Trophoblast cell (in vitro differentiated cells and primary cell): Measurements from ENCODE around the gene JARID2.

Source experiments
- DNase-seq, 2 donors: peaks; one replicate each; pipeline ENCODE4 v3.0.0-alpha.2; 2016
- H2AFZ ChIP-seq: 2 replicates; pipeline ENCODE4 v1.6.1; 2013; ENCODE audit warnings: low read length, moderate library complexity, mild to moderate bottlenecking; ENCODE audit not compliant: insufficient read depth, poor library complexity
- H2AK5ac ChIP-seq: 2 replicates; pipeline ENCODE4 v1.6.1; 2013; ENCODE audit warnings: mild to moderate bottlenecking, low read length
- H2BK120ac ChIP-seq: 2 replicates; pipeline ENCODE4 v1.6.1; 2013; ENCODE audit warnings: low read length, mild to moderate bottlenecking, moderate library complexity; ENCODE audit not compliant: insufficient read depth, poor library complexity
- H2BK12ac ChIP-seq: 2 replicates; pipeline ENCODE4 v1.6.1; 2013; ENCODE audit warnings: mild to moderate bottlenecking, low read length, moderate library complexity
- H2BK5ac ChIP-seq: 2 replicates; pipeline ENCODE4 v1.6.1; 2013; ENCODE audit warnings: low read length, low read depth, moderate library complexity, mild to moderate bottlenecking; ENCODE audit not compliant: poor library complexity
- H3K14ac ChIP-seq: 2 replicates; pipeline ENCODE4 v1.6.1; 2013; ENCODE audit warnings: mild to moderate bottlenecking, low read length
- H3K18ac ChIP-seq: 2 replicates; pipeline ENCODE4 v1.6.1; 2013; ENCODE audit warnings: mild to moderate bottlenecking, low read length
- H3K23ac ChIP-seq: 2 replicates; pipeline ENCODE4 v1.6.1; 2013; ENCODE audit warnings: low read length
- H3K27ac ChIP-seq: 2 replicates; pipeline ENCODE4 v1.5.1; 2013; ENCODE audit warnings: low read depth, mild to moderate bottlenecking, inconsistent platforms, low read length, moderate library complexity
- H3K27me3 ChIP-seq: 2 replicates; pipeline ENCODE4 v1.6.1; 2013; ENCODE audit warnings: inconsistent platforms, mild to moderate bottlenecking, low read length, moderate library complexity; ENCODE audit not compliant: insufficient read depth
- H3K36me3 ChIP-seq, 2 experiments: 1 replicate in 1 of 2; 2 replicates in 1 of 2; pipeline ENCODE4 v1.6.1; 2013; ENCODE audit warnings: low read length in 2 of 2, mild to moderate bottlenecking in 2 of 2, moderate library complexity in 1 of 2; ENCODE audit not compliant: insufficient read depth in 2 of 2, control insufficient read depth in 1 of 2
- H3K4ac ChIP-seq: 2 replicates; pipeline ENCODE4 v1.6.1; 2013; ENCODE audit warnings: low read depth, mild to moderate bottlenecking, low read length, moderate library complexity
- H3K4me1 ChIP-seq, 2 experiments: 1 replicate in 1 of 2; 2 replicates in 1 of 2; pipeline ENCODE4 v1.6.1; 2013; ENCODE audit warnings: low read length in 2 of 2, mild to moderate bottlenecking in 2 of 2, moderate library complexity in 1 of 2; ENCODE audit not compliant: insufficient read depth in 2 of 2, control insufficient read depth in 1 of 2
- H3K4me2 ChIP-seq: 2 replicates; pipeline ENCODE4 v1.6.1; 2013; ENCODE audit warnings: inconsistent platforms, mild to moderate bottlenecking, low read length, moderate library complexity
- H3K4me3 ChIP-seq: 2 replicates; pipeline ENCODE4 v1.5.1; 2013; ENCODE audit warnings: mild to moderate bottlenecking, low read depth, low read length, inconsistent platforms
- H3K79me1 ChIP-seq: one replicate; pipeline ENCODE4 v1.6.1; 2013; ENCODE audit warnings: low read length
- H3K79me2 ChIP-seq: 2 replicates; pipeline ENCODE4 v1.6.1; 2013; ENCODE audit warnings: low read length, mild to moderate bottlenecking; ENCODE audit not compliant: control insufficient read depth, insufficient read depth, poor library complexity
- H3K9ac ChIP-seq: 2 replicates; pipeline ENCODE4 v1.6.1; 2013; ENCODE audit warnings: mild to moderate bottlenecking, low read length
- H3K9me3 ChIP-seq: 2 replicates; pipeline ENCODE4 v1.6.1; 2013; ENCODE audit warnings: low read depth, mild to moderate bottlenecking, control low read depth, inconsistent platforms, low read length; ENCODE audit not compliant: insufficient read depth
- H4K12ac ChIP-seq: 2 replicates; pipeline ENCODE4 v1.6.1; 2013; ENCODE audit warnings: low read depth, mild to moderate bottlenecking, low read length, moderate library complexity
- H4K8ac ChIP-seq: 2 replicates; pipeline ENCODE4 v1.6.1; 2013; ENCODE audit warnings: low read depth, mild to moderate bottlenecking, low read length, moderate library complexity
- H4K91ac ChIP-seq: one replicate; pipeline ENCODE4 v1.6.1; 2013; ENCODE audit warnings: low read depth, mild to moderate bottlenecking, low read length, moderate library complexity
- WGBS: extraction: QIAGEN DNeasy Blood & Tissue Kit; methylation state at CpG from one replicate; pipeline ENCODE4 v1.1.7; 2013; ENCODE audit warnings: missing lambda C conversion rate; ENCODE audit not compliant: insufficient read length, insufficient coverage; ENCODE audit errors: extremely low coverage; 5-methylcytosine and 5-hydroxymethylcytosine counted together

The JARID2 gene

DNA sequence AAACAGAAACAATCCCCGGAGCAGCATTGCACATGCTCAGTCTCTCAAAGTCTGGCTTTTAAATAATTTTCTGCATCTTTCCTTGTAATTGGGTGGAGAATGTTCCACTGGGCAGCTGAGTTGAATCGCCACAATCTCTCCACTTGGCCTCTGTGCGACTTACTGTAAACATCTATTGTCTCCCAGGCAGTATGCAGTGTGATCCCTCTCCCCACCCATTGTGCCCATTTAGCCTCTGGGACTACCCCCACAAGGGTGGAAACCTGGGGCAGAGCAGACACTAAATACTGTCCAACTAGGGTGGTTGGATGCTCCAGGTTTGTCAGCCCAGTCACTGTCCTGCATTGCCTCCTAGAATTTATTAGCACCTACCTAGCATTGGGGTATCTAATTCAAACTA, 96.2 kb downstream of the JARID2 start:
- Histone ChIP-seq H4K8ac (no peak overlapping the region), H2BK12ac (peak overlapping the region; percentile 56), H3K79me2 (peaks cover 5% of the 10 kb centered on the region), H3K79me1 (peaks cover 2% of the 10 kb centered on the region), H3K4me3 (no peak overlapping the region), H3K4ac (peak overlapping the region; percentile 90), H3K4me2 (no peak overlapping the region), H2AFZ (no peak overlapping the region), H3K9me3 (no peaks in the 10 kb centered on the region), H3K4me1 (peaks cover 3 to 14% of the 10 kb centered on the region in 2 experiments), H3K9ac (no peak overlapping the region), H3K23ac (no peak overlapping the region), H2BK5ac (no peak overlapping the region), H3K14ac (no peak overlapping the region), H3K27ac (no peak overlapping the region), H3K18ac (peak overlapping the region; percentile 83), H4K12ac (no peak overlapping the region), H3K27me3 (no peaks in the 10 kb centered on the region), H3K36me3 (peaks cover 0 to 1% of the 10 kb centered on the region in 2 experiments), H2BK120ac (no peak overlapping the region), H2AK5ac (no peak overlapping the region), H4K91ac (no peak overlapping the region)
- no peak for DNase-seq
- WGBS: no CpG with 5 or more reads among the region's 3 CpGs

DNA sequence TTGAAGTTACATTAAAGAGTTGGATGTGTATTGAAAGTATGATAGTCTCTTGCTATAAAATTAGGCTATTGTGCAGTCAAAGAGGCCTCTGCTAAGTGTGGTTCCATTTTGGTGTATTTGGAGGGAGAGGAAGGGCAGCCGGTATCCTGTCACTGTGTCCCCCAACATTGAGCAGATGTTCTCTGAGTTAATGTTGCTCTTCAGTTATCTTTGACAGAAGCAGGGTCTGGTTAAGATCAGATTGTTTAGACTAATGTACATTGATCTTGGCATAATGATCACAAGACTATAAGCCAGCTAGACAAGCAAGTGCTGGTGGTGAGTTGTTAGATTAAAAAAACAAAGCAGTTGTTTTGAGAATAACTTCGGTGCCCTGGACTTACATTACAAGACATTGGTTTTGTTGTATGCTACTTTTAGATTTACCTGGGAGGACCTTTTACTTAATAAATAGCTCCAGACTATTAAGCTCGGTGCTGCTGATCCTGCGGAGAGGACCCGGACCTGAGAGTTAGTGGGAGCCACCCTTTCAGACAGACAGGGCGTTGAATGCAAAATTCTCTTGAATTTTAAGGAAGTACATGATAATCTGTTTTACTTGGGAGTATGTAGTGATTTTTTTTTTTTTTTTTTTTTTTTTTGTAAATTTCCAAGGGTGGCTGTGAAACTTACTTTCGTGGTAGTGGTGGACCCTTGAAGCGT, 97.8 kb downstream of the JARID2 start:
- Histone ChIP-seq H2AK5ac (no peak overlapping the region), H3K4me3 (no peak overlapping the region), H3K23ac (no peak overlapping the region), H2BK5ac (no peak overlapping the region), H2BK12ac (no peak overlapping the region), H3K27me3 (no peaks in the 10 kb centered on the region), H3K79me1 (peaks cover 2% of the 10 kb centered on the region), H3K9ac (no peak overlapping the region), H3K4me2 (no peak overlapping the region), H2BK120ac (no peak overlapping the region), H2AFZ (no peak overlapping the region), H3K36me3 (peaks cover 0 to 1% of the 10 kb centered on the region in 2 experiments), H4K8ac (no peak overlapping the region), H3K27ac (no peak overlapping the region), H4K91ac (no peak overlapping the region), H3K9me3 (no peaks in the 10 kb centered on the region), H3K18ac (no peak overlapping the region), H3K4me1 (peaks cover 3 to 11% of the 10 kb centered on the region in 2 experiments), H3K4ac (no peak overlapping the region), H4K12ac (no peak overlapping the region), H3K14ac (no peak overlapping the region), H3K79me2 (peaks cover 5% of the 10 kb centered on the region)
- no peak for DNase-seq
- WGBS: no CpG with 5 or more reads among the region's 8 CpGs

DNA sequence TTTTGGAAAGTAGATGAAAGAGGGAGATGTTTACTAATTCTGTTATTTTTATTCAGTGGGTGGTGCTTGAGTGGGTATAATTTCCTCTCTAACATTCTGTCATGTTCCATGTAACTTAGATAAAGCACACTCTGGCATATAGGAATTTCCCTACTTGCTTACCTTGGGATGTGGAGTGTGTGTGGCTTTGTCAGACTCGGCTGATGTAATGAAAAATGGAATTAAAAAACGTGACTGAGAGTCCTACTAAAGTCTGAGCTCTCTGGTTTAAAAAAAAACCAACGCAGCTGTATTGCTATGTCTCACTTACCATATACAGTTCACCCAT, 98.3 kb downstream of the JARID2 start:
- no peak for DNase-seq
- peaks cover 3 to 12% of the 10 kb centered on the region in 2 experiments for H3K4me1 ChIP-seq
- no peak overlapping the region for H2BK5ac ChIP-seq
- H2BK120ac ChIP-seq: no peak overlapping the region
- no peak overlapping the region for H4K91ac ChIP-seq
- no peak overlapping the region for H3K23ac ChIP-seq
- no peak overlapping the region for H3K4ac ChIP-seq
- H3K4me3 ChIP-seq: no peak overlapping the region
- H3K18ac ChIP-seq: no peak overlapping the region
- H3K79me1 ChIP-seq: peaks cover 2% of the 10 kb centered on the region
- H4K12ac ChIP-seq: no peak overlapping the region
- H3K79me2 ChIP-seq: peaks cover 5% of the 10 kb centered on the region
- no peaks in the 10 kb centered on the region for H3K9me3 ChIP-seq
- no peak overlapping the region for H3K27ac ChIP-seq
- no peak overlapping the region for H2BK12ac ChIP-seq
- H3K9ac ChIP-seq: no peak overlapping the region
- no peak overlapping the region for H2AFZ ChIP-seq
- no peak overlapping the region for H4K8ac ChIP-seq
- H3K4me2 ChIP-seq: no peak overlapping the region
- H3K36me3 ChIP-seq: peaks cover 0 to 1% of the 10 kb centered on the region in 2 experiments
- no peaks in the 10 kb centered on the region for H3K27me3 ChIP-seq
- H2AK5ac ChIP-seq: no peak overlapping the region
- no peak overlapping the region for H3K14ac ChIP-seq
- no CpG with 5 or more reads among the region's 3 CpGs for WGBS

DNA sequence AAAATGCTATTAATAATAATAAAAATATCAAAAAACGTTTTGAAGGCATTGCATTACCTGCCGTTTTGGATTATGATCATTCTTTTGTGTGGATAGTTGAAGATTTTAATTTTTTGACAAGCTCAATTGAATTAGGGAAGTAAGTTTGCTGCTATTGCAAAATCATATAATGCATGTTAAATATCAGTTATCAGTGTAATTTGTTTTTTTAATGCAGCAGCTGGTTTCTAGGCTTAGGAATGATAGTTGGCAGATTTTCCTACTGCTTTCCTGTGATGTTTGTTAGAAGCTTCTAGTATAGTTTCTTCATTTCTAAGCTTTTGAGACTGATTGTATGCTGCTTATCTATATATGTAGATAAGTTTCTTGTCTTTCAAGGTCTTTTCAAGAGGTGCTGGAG, 99.0 kb downstream of the JARID2 start:
- Histone ChIP-seq H2BK12ac (no peak overlapping the region), H3K9ac (no peak overlapping the region), H3K4me3 (no peak overlapping the region), H2AFZ (no peak overlapping the region), H4K91ac (no peak overlapping the region), H4K12ac (no peak overlapping the region), H2BK5ac (no peak overlapping the region), H3K14ac (no peak overlapping the region), H3K9me3 (no peaks in the 10 kb centered on the region), H3K4ac (no peak overlapping the region), H3K36me3 (peaks cover 0 to 1% of the 10 kb centered on the region in 2 experiments), H3K79me1 (peaks cover 2% of the 10 kb centered on the region), H2BK120ac (no peak overlapping the region), H3K23ac (no peak overlapping the region), H3K79me2 (peaks cover 5% of the 10 kb centered on the region), H3K4me1 (peaks cover 7 to 18% of the 10 kb centered on the region in 2 experiments), H3K27me3 (no peaks in the 10 kb centered on the region), H4K8ac (no peak overlapping the region), H3K27ac (no peak overlapping the region), H3K18ac (no peak overlapping the region), H3K4me2 (no peak overlapping the region), H2AK5ac (no peak overlapping the region)
- no CpG with 5 or more reads among the region's 2 CpGs for WGBS
- no peak for DNase-seq
